Measurements from ENCODE around the gene TRAPPC8. TPM values are rescaled to one million over a fixed set of nuclear protein-coding genes. Genes with fewer than 3 reads are reported as not detected.

TRAPPC8 gene
- total RNA-seq, 1 experiment from 2014 or later = 30.4 TPM

- Histone ChIP-seq H3K4me3 (replicated peaks in 1 of 2; ENCODE audit: low read depth in 1 of 2, low read length in 2 of 2) (no peak overlapping the region), H4K20me1 (ENCODE audit: insufficient read depth) (no peaks in the 10 kb centered on the region), H3K79me2 (ENCODE audit: insufficient read depth, low read length) (peaks cover 85% of the 10 kb centered on the region), H3K27ac (ENCODE audit: low read depth, low read length) (peak overlapping the region; percentile 22; the same call in 1 of the 2 replicates), H3K4me1 (ENCODE audit: control insufficient read depth in 1 of 2, insufficient read depth in 2 of 2, low read length in 2 of 2) (peaks cover 0 to 8% of the 10 kb centered on the region in 2 experiments; a peak in 1 of 4 replicates), H3K9ac (ENCODE audit: low read length) (no peak overlapping the region), H3K4me2 (ENCODE audit: low read length) (no peak overlapping the region), H2AFZ (ENCODE audit: low read depth, low read length, poor library complexity, severe bottlenecking) (no peak overlapping the region), H3K9me2 (ENCODE audit: insufficient read depth) (no peaks in the 10 kb centered on the region), H3K27me3 (ENCODE audit: insufficient read depth, low read length) (no peaks in the 10 kb centered on the region), H3K36me3 (ENCODE audit: control insufficient read depth in 1 of 2, insufficient read depth in 2 of 2, low read length in 2 of 2) (peaks cover 0 to 3% of the 10 kb centered on the region in 2 experiments; a peak in 2 of 4 replicates), H3K9me3 (ENCODE audit: control insufficient read depth in 1 of 2, insufficient read depth in 1 of 2, low read depth in 1 of 2, low read length in 2 of 2) (no peaks in the 10 kb centered on the region)
- CTCF ChIA-PET = no interaction called here
- ATAC-seq (no peak), DNase-seq (ENCODE audit: low read depth, low spot score) (no peak)
- BruUV-seq (replicated peaks) = no TSS peak
- RAD21 ChIA-PET (ENCODE audit: low non-redundant PET in 1 of 2, low total read pairs in 2 of 2, uncharacterized antibody in 2 of 2, unreplicated experiment in 2 of 2) = no interaction called here
- TF ChIP-seq ZFX (IDR thresholded peaks at IDR 0.05) = no peak
- no peak for TF ChIP-seq ATF3 (IDR thresholded peaks at IDR 0.05)
- no peak for TF ChIP-seq EZH2 (IDR thresholded peaks at IDR 0.05)
- TF ChIP-seq JUND (IDR thresholded peaks at IDR 0.05) = no peak
- TF ChIP-seq MAX (IDR thresholded peaks at IDR 0.05) = no peak
- POLR2A ChIA-PET = no interaction called here
- intact Hi-C loops (cut with micrococcal nuclease) = no loop called here
Measured at GRCh38 chr18:31931886-31932240, 11.1 kb downstream of the TRAPPC8 start.

- DNase-seq (ENCODE audit: low read depth, low spot score) = no peak
- no peak for TF ChIP-seq SP1 (IDR thresholded peaks at IDR 0.05; ENCODE audit: low read depth)
- no peak for TF ChIP-seq TCF7L2 (IDR thresholded peaks at IDR 0.05; ENCODE audit: borderline replicate concordance, extremely low read depth, insufficient read depth, insufficient read length)
- TF ChIP-seq CBX3 (IDR thresholded peaks at IDR 0.05; ENCODE audit: low read depth) = no peak
- TF ChIP-seq ATF3 (IDR thresholded peaks at IDR 0.05) = no peak
- no peak for TF ChIP-seq JUND (IDR thresholded peaks at IDR 0.05)
- no peak for TF ChIP-seq EZH2phosphoT487 (IDR thresholded peaks at IDR 0.05; ENCODE audit: borderline replicate concordance)
- no peak for TF ChIP-seq ZBTB33 (IDR thresholded peaks at IDR 0.05; ENCODE audit: extremely low read depth, insufficient replicate concordance, low read length)
- no peak for TF ChIP-seq ZFX (IDR thresholded peaks at IDR 0.05)
- no peak for TF ChIP-seq YY1 (IDR thresholded peaks at IDR 0.05; ENCODE audit: extremely low read depth, insufficient replicate concordance, low read depth, low read length)
- TF ChIP-seq ZNF274 (IDR thresholded peaks at IDR 0.05; ENCODE audit: low read depth, low read length) = no peak
- TF ChIP-seq POLR2AphosphoS5 (IDR thresholded peaks at IDR 0.05; ENCODE audit: low read depth, low read length) = no peak
- TF ChIP-seq EZH2 (IDR thresholded peaks at IDR 0.05) = no peak
- no peak for TF ChIP-seq SIN3A (IDR thresholded peaks at IDR 0.05; ENCODE audit: low read depth)
Measured at GRCh38 chr18:31931163-31931885, 11.6 kb downstream of the TRAPPC8 start.

More at GRCh38 chr18:31931163-31931885, 11.6 kb downstream of the TRAPPC8 start:
- no peak for ATAC-seq
- no peaks in the 10 kb centered on the region for H3K9me2 ChIP-seq (ENCODE audit: insufficient read depth)
- intact Hi-C loops (cut with micrococcal nuclease) = no loop called here
- ChIA-PET RAD21 (ENCODE audit: low non-redundant PET in 1 of 2, low total read pairs in 2 of 2, uncharacterized antibody in 2 of 2, unreplicated experiment in 2 of 2) (no interaction called here), POLR2A (no interaction called here), CTCF (no interaction called here)
- H3K79me2 ChIP-seq (ENCODE audit: insufficient read depth, low read length) = peaks cover 81% of the 10 kb centered on the region
- H4K20me1 ChIP-seq (ENCODE audit: insufficient read depth) = peaks cover 4% of the 10 kb centered on the region; the same call in 1 of the 2 replicates
- no peak overlapping the region for H3K4me3 ChIP-seq (replicated peaks in 1 of 2; ENCODE audit: low read depth in 1 of 2, low read length in 2 of 2)
- no peak overlapping the region for H3K9ac ChIP-seq (ENCODE audit: low read length)
- H2AFZ ChIP-seq (ENCODE audit: low read depth, low read length, poor library complexity, severe bottlenecking) = no peak overlapping the region
- no peaks in the 10 kb centered on the region for H3K9me3 ChIP-seq (ENCODE audit: control insufficient read depth in 1 of 2, insufficient read depth in 1 of 2, low read depth in 1 of 2, low read length in 2 of 2)
- H3K36me3 ChIP-seq (ENCODE audit: control insufficient read depth in 1 of 2, insufficient read depth in 2 of 2, low read length in 2 of 2) = peaks cover 0 to 4% of the 10 kb centered on the region in 2 experiments; a peak in 2 of 4 replicates
- peak overlapping the region; percentile 22; the same call in 1 of the 2 replicates for H3K27ac ChIP-seq (ENCODE audit: low read depth, low read length)
- no peak overlapping the region for H3K4me2 ChIP-seq (ENCODE audit: low read length)
- no TSS peak for BruUV-seq (replicated peaks)
- H3K27me3 ChIP-seq (ENCODE audit: insufficient read depth, low read length) = no peaks in the 10 kb centered on the region
- peaks cover 0 to 8% of the 10 kb centered on the region in 2 experiments; a peak in 1 of 4 replicates for H3K4me1 ChIP-seq (ENCODE audit: control insufficient read depth in 1 of 2, insufficient read depth in 2 of 2, low read length in 2 of 2)
